ENCODE results near the gene AQP11.
"Not testable (repeated sequence)": the region's sequence is repeated elsewhere in the genome, so short reads cannot be mapped to it uniquely, and the experiment has no call there.

Gene AQP11, protein sequence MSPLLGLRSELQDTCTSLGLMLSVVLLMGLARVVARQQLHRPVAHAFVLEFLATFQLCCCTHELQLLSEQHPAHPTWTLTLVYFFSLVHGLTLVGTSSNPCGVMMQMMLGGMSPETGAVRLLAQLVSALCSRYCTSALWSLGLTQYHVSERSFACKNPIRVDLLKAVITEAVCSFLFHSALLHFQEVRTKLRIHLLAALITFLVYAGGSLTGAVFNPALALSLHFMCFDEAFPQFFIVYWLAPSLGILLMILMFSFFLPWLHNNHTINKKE

DNA sequence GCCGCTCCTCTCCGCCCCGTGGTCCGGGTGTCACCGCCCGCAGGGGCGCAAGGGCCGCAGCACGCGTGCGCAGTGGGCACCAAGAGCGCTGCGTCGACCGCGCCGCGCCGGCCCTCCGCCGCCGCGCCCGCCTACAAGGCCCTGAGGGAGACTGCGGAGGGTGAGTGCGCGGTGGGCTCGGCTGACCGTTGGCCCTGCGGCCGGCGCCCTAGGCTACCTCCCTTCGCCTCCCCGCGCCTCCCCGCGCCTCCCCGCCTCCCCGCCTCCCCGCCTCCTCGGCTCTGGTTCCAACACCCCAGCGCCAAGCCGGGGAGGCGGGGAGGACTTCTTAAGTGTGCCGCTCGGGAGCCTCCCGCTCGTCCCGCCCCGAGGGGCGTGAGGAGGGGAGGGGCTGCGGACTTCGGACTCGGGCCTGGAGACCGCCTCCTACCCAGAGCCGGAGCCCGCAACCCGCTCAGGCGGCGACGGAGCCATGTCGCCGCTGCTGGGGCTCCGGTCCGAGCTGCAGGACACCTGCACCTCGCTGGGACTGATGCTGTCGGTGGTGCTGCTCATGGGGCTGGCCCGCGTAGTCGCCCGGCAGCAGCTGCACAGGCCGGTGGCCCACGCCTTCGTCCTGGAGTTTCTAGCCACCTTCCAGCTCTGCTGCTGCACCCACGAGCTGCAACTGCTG, at the start of gene AQP11:
AQP11 (plus strand) TSS at position 433 of the 673 bp plus-strand sequence; CDS start at position 473, 40 bp downstream.
- DNase-seq, result peak; percentile 55

DNA sequence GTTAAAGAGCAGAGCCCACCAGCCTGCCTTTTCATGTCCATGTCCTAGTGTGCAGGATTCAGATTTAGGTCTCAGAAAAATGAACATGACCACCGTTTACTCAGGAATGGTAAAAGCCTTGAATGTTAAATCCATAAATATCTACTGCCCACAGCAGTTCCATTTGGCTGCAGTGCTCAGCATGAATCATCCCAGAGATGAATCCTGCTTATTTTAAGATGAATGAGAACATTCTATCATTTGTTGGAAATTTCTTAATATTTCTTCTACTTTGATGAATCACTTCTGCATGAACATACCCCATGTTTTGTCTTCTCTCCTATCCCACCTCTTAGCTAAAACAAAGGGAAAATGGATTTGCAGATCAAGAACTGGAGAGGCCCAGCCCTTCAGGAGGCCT, 47.5 kb upstream of the AQP11 start:
- no peak for DNase-seq

DNA sequence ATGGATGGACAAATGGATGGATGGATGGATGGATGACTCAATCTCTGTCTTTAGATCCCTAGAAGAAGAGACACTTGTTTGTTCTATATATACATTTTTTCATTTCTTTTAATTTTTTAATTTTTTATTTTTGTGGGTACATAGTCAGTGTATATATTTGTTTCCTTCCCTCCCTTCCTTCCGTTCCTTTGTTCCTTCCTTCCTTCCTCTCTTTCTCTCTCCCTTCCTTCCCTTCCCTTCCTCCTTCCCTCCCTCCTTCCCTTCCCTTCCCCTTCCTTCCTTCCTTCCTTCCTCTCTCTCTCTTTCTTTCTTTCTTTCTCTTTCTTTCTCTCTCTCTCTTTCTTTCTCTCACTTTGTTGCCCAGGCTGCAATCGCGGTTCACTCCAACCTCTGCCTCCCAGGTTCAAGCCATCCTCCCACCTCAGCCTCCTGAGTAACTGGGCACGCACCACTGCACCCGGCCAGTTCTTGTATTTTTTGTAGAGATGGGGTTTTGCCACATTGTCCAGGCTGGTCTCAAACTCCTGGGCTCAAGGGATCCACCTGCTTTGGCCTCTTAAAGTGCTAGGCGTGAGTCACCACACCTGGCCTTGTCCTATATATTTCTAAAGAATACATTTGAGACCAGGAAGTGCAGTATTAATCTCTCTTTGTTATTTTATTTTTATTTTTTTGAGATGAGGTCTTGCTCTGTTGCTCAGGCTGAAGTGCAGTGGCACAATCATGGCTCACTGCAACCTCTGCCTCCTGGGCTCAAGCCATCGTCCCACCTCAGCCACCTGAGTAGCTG, 42.5 kb upstream of the AQP11 start:
- no peak for DNase-seq

DNA sequence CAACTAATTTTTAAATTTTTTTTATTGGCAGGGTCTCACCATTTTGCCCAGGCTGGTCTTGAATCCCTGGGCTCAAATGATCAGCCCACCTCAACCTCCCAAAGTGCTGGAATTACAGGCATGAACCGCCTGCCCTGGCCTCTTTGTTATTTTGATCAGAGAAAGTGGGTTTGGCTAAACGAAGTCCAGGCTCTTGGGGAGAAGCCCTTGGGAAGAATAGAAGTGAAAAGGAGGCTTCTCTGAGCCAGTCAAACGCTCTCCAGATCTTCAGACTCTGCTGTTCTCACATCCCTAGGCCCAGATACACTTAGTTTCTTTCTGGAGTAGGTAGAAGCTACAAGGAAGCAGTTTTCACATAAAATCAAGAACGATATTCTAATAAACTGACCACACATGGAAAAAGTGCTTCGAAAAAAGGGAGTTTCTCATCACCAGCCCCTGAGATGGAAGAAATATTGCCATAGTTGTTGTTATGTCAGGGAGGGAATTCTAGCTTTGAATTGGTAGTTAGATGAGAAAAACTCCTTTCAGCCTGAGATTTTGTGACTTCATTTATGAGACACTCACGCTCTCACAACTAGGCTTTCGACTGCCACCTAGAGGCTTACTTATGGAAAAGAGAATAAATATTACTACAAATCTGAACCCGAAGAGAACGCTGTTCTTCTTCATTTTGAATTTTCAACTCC, 41.7 kb upstream of the AQP11 start:
- no peak for DNase-seq

DNA sequence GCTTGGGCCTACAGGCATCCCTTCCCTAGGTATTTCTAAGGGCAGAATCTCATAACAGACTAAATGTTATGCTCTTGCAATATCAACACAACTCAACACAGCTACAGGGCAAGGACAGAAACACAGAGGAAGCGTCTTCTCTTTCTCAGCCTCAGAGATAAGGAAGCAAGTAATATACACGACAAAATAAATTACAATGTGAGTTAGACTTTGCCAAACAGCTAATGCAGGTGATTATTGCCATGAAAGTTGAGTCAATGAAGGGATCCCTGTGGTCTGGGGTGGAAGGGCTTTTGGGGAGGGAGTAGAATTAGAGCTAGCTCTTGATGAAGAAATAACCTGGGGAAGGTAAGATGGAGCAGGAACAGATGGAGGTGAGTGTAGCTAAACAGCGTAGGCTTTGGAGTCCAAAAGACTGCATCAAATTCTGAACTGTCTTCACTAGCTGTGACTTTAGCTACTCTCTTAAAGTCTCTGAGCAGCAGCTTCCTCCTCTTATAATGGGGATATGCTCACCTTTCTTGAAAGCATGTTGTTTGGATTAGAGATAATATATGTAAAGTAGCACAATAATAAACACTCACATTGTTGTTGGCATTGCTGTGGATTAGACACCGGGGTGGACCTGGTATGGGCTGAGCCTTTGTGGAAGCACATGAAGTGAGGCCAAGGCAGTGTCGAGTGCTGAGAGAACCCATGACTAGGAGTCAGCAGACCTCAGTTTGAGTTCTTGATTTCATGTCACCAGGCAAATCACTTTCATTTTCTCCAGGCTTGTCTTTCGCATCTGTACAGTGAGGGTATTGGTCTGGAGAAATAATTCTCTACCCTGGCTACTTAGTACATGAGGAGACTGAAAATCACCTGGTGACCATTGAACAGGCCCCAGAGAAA, 41.0 kb upstream of the AQP11 start:
- DNase-seq, result no peak

DNA sequence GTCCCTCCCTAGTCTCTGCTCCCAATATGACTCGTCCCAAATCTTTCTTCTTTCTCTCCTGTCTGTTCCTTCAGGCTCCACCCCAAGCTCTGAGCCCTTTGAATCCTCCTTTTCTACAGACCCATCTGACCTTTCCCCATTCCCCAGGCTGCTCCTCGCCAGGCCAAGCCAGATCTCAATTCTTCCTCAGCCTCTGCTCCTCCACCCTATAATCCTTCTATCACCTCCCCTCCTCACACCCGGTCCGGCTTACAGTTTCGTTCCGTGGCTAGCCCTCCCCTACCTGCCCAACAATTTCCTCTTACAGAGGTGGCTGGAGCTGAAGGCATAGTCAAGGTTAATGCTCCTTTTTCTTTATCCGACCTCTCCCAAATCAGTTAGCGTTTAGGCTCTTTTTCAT, 38.3 kb upstream of the AQP11 start:
- DNase-seq, result not testable (repeated sequence)

DNA sequence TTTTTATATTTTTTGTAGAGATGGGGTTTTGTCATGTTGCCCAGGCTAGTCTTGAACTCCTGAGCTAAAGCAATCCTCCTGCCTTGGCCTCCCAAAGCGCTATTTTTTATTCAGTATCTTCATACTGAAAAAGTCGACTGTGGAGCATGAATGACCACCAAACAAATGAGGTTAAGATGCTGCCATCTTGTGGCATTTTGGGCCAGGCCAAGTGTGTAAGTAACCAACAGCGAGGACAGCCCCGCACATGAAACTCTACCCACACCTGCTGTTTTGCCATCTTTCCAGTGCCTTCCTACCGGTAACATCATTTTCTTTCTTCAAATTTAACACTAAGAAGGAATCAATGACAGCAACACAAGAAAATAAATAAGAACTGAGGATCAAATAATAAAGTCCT, 32.2 kb upstream of the AQP11 start:
- no peak for DNase-seq

DNA sequence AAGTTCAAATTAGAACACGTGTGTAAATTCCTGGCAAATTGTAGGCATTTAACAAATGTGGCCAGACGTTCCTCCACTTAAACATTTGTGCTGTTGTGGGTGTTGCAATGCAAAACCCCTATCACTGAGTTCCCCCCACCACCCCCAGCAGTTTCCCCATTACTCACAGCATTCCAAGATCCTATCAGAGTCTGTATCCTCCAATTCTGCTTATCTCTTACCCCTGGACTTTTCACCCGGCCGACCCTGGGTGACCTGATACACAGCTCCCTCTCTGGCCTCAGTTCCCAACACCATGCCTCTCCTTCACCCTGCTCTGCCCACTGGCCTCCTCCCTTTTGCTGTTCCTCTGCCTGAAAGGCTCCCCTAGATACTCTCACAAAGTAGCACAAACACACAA, 31.4 kb upstream of the AQP11 start:
- no peak for DNase-seq

DNA sequence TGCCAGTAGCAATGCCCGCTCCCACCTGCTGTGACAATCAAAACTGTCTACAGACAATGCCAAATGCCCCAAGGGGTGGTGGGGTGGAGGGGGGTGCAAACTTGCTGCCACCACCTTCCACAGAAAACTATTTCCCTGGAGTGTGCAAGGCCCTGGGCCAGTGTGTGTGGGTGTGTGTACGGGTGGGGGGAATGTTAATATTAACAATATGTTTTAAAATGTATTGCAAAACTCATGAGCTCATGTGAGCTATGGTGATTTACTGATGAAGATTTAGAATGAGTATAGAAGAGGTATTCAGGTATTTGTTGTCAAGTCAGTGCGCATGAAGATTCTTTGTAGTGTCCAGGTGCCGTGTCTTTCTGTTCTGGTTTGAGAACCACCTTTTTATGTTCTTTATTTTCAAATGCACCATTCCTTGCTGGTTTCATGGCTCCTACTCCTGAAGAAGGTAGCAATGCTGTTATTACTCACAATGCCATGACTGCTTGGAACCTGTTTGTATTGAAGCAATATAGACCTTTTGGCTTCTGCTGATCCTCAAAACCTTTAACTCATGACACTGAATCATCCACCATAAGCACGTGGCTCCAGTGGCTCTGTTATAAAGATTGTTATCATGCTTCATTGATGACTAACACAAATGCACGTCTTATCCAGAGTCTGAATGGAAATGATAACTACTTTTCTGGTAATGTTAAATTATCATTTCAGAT, 29.9 kb upstream of the AQP11 start:
- DNase-seq, result no peak

DNA sequence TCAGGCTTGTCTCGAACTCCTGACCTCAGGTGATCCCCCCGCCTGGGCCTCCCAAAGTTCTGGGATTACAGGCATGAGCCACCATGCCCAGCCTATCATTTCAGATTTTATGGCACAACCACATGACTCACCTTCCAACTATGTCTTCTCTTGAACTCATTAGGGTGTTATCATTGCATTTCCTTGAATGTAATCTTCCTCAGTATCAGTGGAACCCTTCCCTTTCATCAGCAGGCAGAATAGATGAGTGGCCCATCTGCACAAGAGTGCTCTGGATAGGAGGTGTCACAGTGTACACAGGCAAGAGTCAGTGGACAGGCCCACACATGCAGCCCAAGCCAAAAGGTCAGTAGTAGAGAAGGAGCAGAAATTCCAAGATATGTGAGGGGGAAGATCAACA, 29.1 kb upstream of the AQP11 start:
- no peak for DNase-seq

DNA sequence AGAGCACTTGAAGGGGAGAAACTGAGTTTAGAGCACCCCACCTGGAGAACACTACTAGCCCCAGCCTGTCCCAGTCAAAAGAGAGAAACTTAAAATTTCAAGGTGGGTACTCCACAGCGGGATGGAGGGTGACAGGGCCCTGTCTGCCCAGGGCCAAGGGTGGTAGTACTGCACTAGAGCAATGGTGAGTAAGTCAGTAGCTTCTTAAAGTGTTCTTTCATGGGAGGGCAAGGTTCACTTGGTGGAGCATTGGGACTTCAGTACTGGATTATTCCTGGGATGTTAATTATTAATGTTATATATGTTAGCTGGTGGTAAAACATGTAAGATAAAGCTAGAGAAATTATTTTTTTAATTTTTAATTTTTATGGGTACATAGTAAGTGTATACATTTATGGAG, 28.5 kb upstream of the AQP11 start:
- DNase-seq, result no peak

DNA sequence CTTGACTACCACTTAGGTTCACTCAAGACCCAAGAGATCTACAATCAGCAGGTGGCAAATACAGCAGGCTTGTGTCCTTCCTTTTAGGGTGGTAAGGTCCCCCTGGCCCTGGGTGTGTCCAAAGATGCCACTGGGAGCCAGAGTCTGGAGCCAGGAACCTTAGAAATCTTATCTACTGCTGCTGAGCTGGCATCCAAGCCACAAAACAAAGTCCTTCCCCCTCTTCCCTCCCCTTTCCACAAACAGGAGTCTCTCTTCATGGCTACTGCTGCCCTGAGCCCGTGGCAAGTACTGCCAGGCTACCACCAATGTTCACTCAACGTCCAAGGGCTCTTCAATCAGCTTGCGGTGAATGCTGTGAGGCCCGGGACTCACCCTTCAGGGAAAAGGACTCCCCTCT, 21.4 kb upstream of the AQP11 start:
- DNase-seq, result no peak

DNA sequence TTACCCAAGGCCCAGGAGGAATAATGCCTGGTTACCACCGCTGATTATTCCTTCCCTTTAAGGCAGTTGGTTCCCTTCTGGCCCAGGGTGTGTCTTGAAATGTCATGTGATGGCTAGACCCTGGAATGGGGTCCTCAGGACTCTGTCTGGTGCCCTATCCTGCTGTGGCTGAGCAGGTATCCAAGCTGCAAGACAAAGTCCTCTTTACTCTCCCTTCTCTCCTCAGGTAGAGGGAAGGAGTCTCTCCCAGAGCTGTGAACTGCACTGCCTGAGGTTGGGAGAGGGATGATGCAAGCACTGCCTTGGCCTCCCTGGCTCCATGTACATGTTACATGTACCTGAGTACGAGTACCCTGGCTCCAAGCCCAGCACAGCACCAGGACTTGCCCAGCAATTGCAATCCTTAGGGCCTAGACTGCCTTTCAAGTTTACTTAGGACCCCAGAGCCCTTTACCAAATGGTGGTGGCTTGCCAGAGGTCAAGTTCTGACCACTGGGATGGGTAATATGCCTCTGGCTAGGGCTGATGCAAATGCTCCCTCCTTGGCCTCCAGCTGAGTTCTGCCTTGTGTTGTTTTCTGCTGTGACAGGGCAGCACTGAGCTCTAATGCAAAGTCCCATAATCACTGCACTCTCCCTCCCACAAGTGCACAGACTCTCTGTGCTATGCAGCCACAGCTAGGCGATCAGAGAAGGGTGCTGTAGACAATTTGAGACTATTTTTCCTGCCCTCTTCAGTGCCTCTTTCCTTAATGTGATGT, 20.7 kb upstream of the AQP11 start:
- DNase-seq, result no peak

DNA sequence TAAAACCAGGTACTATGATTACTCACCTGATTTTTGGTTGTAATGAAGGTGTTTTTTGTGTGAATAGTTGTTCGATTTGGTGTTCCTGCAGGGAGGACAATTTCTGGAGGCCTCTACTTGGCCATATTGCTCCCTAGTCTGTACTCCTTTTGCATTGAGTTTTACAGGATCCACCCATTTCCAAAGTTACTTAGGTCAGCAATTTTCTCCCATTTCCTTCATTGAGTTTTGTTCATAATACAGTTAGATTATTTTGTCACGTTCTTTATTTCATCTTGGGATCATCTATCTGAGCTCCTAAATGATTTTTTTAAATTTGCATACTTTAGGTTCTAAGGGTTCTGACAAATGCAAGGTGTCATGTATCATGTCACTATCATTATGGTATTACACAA, 20.1 kb upstream of the AQP11 start:
- no peak for DNase-seq

DNA sequence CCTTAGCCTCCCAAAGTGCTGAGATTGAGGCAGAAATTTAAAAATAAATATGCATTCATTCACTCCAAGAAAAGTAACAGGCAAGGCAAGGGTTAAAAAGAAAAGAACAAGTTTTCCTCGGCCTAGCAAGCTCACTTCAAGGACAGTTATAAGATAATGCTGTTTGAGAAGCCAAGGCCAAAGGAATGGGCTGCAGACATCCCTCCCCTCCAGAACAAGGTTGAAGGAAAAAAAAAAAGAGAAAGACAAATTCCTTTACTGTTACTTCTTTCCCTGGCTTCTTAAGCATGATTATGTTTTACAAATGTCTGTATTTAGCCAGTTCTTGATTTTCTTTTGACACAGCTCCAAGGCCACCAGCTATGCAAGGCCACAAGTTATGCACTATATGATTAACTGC, 18.9 kb upstream of the AQP11 start:
- DNase-seq, result not testable (repeated sequence)

DNA sequence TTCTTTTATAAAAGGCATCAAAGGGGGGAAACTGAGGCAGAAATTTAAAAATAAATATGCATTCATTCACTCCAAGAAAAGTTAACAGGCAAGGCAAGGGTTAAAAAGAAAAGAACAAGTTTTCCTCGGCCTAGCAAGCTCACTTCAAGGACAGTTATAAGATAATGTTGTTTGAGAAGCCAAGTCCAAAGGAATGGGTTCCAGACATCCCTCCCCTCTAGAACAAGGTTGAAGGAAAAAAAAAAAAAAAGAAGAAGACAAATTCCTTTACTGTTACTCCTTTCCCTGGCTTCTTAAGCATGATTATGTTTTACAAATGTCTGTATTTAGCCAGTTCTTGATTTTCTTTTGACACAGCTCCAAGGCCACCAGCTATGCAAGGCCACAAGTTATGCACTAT, 14.3 kb upstream of the AQP11 start:
- DNase-seq, result not testable (repeated sequence)

DNA sequence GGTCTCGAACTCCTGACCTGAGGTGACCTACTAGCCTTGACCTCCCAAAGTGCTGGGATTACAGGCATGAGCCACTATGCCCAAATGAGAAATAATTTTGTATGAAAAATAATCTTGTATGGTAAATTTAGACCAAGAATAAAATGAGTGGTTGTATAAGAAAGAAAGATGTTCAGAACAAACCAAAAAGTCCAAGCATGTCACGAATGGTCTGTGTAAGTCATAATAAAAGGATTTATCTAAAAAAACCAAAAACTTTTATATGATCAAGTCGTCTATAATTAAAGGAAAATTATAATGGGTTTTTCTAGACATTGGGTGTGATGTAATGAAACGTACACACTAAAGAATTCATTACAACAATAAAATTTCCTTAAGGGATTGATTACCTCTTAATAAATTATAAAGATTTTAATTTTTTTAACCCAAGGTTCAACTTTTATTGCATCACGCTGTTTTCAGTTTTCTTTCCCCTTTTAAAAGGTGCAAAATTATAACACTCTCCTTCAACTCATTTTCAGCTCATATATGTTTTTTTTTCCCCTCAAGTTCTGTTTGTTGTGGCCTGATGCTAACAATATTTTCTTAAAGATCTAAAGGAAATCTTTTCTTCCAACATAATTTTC, 8.9 kb upstream of the AQP11 start:
- DNase-seq, result no peak

DNA sequence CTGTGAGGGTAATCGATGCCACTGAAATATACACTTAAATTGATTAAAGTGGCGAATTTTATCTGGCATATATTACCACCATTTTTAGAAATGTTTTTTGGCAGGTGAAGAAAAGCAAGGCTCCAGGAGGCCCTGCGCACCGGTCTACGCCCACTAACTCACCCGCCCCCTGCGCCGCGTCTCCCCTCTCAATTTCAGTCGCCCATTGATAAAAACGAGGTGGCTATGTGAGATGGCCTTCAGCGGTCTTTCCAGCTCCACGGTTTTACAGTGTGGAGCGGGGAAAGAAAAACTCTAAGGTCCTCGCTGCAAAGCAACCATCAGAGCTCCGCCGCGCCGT, 602 bp upstream of the AQP11 start:
- no peak for DNase-seq

DNA sequence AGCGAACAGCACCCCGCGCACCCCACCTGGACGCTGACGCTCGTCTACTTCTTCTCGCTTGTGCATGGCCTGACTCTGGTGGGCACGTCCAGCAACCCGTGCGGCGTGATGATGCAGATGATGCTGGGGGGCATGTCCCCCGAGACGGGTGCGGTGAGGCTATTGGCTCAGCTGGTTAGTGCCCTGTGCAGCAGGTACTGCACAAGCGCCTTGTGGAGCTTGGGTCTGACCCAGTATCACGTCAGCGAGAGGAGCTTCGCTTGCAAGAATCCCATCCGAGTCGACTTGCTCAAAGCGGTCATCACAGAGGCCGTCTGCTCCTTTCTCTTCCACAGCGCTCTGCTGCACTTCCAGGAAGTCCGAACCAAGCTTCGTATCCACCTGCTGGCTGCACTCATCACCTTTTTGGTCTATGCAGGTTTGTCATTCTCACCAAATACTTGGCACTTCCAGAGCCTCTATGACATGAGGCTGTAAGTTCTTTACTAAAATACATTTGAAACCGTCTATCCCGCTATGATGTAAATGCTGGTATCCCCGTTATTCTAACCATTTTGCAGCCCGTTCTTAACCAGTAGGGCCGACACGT, 535 bp downstream of the AQP11 start:
- no peak for DNase-seq

DNA sequence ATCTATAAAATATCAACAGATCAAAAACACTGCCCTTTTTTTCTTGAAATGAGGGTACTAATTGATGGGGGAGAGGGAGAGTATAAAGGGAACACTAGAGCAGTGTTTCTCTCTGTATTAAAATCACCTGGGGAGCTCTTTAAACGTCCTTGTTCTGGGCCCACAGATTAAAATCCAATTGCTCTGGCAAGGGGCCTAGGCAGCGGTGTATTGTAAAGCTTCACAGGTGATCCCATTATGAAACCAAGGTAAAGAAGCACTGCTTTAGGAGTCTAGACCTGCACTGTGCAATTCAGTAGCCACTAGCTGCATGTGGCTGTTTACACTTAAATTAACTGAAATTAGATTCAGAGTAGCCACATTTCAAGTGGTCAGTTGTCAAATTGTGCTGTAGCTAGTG, 3.0 kb downstream of the AQP11 start:
- no peak for DNase-seq
